Endothelial cell of umbilical vein (primary cell): ENCODE data around the gene PLCB4. TPM values are rescaled to one million over a fixed set of nuclear protein-coding genes. Genes with fewer than 3 reads are reported as not detected.

Experiments used
- BruUV-seq: library from RNA; stranded (reverse); fragments of 400-500 nt; replicated peaks from 2 replicates; lab custom pipeline; 2021; lab: Mats Ljungman, UMichigan
- CTCF ChIA-PET: fragments of 300-600, 350-600 bp; sonication (Branson Sonifier 250); formaldehyde crosslinking; loops from one replicate; lab custom pipeline; 2021; ENCODE audit warnings: antibody characterized with exemption, inconsistent platforms; lab: Charles Lee
- POLR2A ChIA-PET: fragments of 300-600, 350-600 bp; sonication (Branson Sonifier 250); formaldehyde crosslinking; loops from one replicate; lab custom pipeline; 2021; ENCODE audit warnings: antibody characterized with exemption, inconsistent platforms; lab: Charles Lee
- DNase-seq: peaks from one replicate; pipeline ENCODE4 v3.0.0-alpha.2; 2011; ENCODE audit warnings: low read depth, low spot score
- FAIRE-seq: peaks from 2 replicates; lab custom pipeline; 2011; peaks lifted over from hg19 to GRCh38; lab: Jason Lieb, UNC
- H2AFZ ChIP-seq: 2 replicates; pipeline ENCODE4 v1.6.0; 2012; ENCODE audit warnings: low read depth, low read length, control low read depth, inconsistent platforms
- H3K27ac ChIP-seq: 2 replicates; pipeline ENCODE4 v1.5.1; 2011; ENCODE audit warnings: low read depth, mild to moderate bottlenecking, control low read depth, low read length, moderate library complexity; ENCODE audit not compliant: insufficient read depth
- H3K27me3 ChIP-seq, 2 experiments: 2 replicates each; pipeline versions ENCODE4 v1.6.0 to v1.6.1; 2011; ENCODE audit warnings: low read length in 2 of 2, mixed read lengths in 1 of 2; ENCODE audit not compliant: control insufficient read depth in 2 of 2, insufficient read depth in 2 of 2
- H3K36me3 ChIP-seq, 2 experiments: 2 replicates in 1 of 2; 3 replicates in 1 of 2; pipeline ENCODE4 v1.5.1; 2011; ENCODE audit warnings: low read length in 2 of 2, mild to moderate bottlenecking in 1 of 2, moderate library complexity in 1 of 2; ENCODE audit not compliant: control insufficient read depth in 2 of 2, insufficient read depth in 2 of 2; ENCODE audit errors: extremely low read depth in 1 of 2
- H3K4me1 ChIP-seq: 3 replicates; pipeline ENCODE4 v1.5.1; 2011; ENCODE audit warnings: mild to moderate bottlenecking, low read length; ENCODE audit not compliant: control insufficient read depth, insufficient read depth; ENCODE audit errors: extremely low read depth
- H3K4me2 ChIP-seq: 2 replicates; pipeline ENCODE4 v1.6.1; 2011; ENCODE audit warnings: low read length, control low read depth, mixed read lengths; ENCODE audit not compliant: insufficient read depth
- H3K4me3 ChIP-seq, 3 experiments: fragments of 200-600 bp in 1 of 3; sonication (generic), shearing (Covaris generic) in 1 of 3; replicated peaks in 1 of 3; 2 replicates each; pipeline ENCODE4 v1.5.1; 2011 to 2016; ENCODE audit warnings: control low read depth in 3 of 3, low read length in 3 of 3, mild to moderate bottlenecking in 2 of 3, inconsistent platforms in 1 of 3, low read depth in 1 of 3, moderate library complexity in 1 of 3; ENCODE audit not compliant: insufficient read depth in 1 of 3
- H3K79me2 ChIP-seq: 2 replicates; pipeline ENCODE4 v1.6.0; 2012; ENCODE audit warnings: low read length, inconsistent platforms; ENCODE audit not compliant: control insufficient read depth, insufficient read depth
- H3K9ac ChIP-seq: replicated peaks from 2 replicates; pipeline ENCODE3; 2011; ENCODE audit warnings: low read length, control low read depth; ENCODE audit not compliant: insufficient read depth; ENCODE audit errors: extremely low read depth
- H3K9me1 ChIP-seq: replicated peaks from 3 replicates; pipeline ENCODE4 v1.6.0; 2011; ENCODE audit warnings: mild to moderate bottlenecking, low read length; ENCODE audit not compliant: control insufficient read depth, insufficient read depth; ENCODE audit errors: extremely low read depth
- H3K9me3 ChIP-seq: replicated peaks from 2 replicates; pipeline ENCODE4 v1.5.1; 2012; ENCODE audit warnings: low read length, inconsistent platforms; ENCODE audit not compliant: control insufficient read depth, insufficient read depth
- H4K20me1 ChIP-seq: replicated peaks from 2 replicates; pipeline ENCODE3; 2011; ENCODE audit warnings: mild to moderate bottlenecking, low read length; ENCODE audit not compliant: control insufficient read depth, insufficient read depth; ENCODE audit errors: extremely low read depth
- FOS ChIP-seq: IDR thresholded peaks from 2 replicates; pipeline ENCODE4 v1.6.1; 2011; ENCODE audit warnings: mild to moderate bottlenecking, low read length, moderate library complexity, borderline replicate concordance; ENCODE audit not compliant: insufficient read depth
- GATA2 ChIP-seq: IDR thresholded peaks from 2 replicates; pipeline ENCODE4 v1.7.0; 2011; ENCODE audit warnings: low read depth, mild to moderate bottlenecking, moderate library complexity, mixed read lengths, low read length; ENCODE audit not compliant: insufficient read length, insufficient read depth
- MYC ChIP-seq: IDR thresholded peaks from one replicate; pipeline ENCODE4 v1.6.1; 2011; ENCODE audit warnings: mild to moderate bottlenecking, low read depth, low read length
- POLR2A ChIP-seq: IDR thresholded peaks from 2 replicates; pipeline ENCODE4 v1.6.1; 2012; ENCODE audit warnings: low read depth, mild to moderate bottlenecking, control low read depth, low read length
- dilution Hi-C: fragments of 300-500 bp; cut with MboI; formaldehyde crosslinking; loops from one replicate; pipeline ENCODE4 v1.15.0; 2019; ENCODE audit warnings: low sequenced_read_pairs; ENCODE audit not compliant: extremely low pct_ligation_motif_present
- intact Hi-C: fragments of 100-400 bp; cut with micrococcal nuclease; formaldehyde crosslinking; loops from one replicate; pipeline ENCODE4 v1.10.0; 2022
- polyA plus RNA-seq, 4 experiments: library from polyadenylated mRNA; depleted of rRNA in 3 of 4; stranded (reverse) in 3 of 4; unstranded in 1 of 4; fragments of >200 nt; gene quantifications; 2 replicates each; pipeline versions ENCODE4 v1.2.1 to v1.2.3, GENCODE V29; 2011 to 2012; ENCODE audit warnings: missing spikeins in 1 of 4
- total RNA-seq: library from RNA; stranded (reverse); gene quantifications from 2 replicates; pipeline ENCODE4 v1.2.3, GENCODE V29; 2021
- TF ChIP-seq, protein P1 (sequence below), 2 donors: IDR thresholded peaks; 1 replicate in 1 of 2; 2 replicates in 1 of 2; pipeline ENCODE4 v1.5.1; 2011; ENCODE audit warnings: low read length in 2 of 2, mild to moderate bottlenecking in 2 of 2, moderate library complexity in 2 of 2, control low read depth in 1 of 2, inconsistent platforms in 1 of 2, low read depth in 1 of 2; ENCODE audit not compliant: insufficient read depth in 1 of 2; ENCODE audit errors: extremely low read depth in 1 of 2

The PLCB4 gene
- total and polyA plus RNA-seq, 2 donors (not counting 3 experiments of a cell fraction or from before 2014, with no cell fraction given) = 0.37 to 1.7 TPM

GRCh38 chr20:9398882-9399281 lies 330.0 kb downstream of the PLCB4 start:
- no peak overlapping the region for H2AFZ ChIP-seq
- dilution Hi-C loops = no loop called here
- ChIA-PET CTCF (interaction anchor here (1.3 to 3.6 kb wide), 2 partner anchors 9 to 211 kb away, joined by 4 to 20 read pairs; no protein-coding TSS in a partner anchor), POLR2A (no interaction called here)
- no TSS peak for BruUV-seq
- H3K4me3 ChIP-seq = no peak overlapping the region
- H3K9ac ChIP-seq = no peak overlapping the region
- no peak overlapping the region for H3K4me2 ChIP-seq
- no peaks in the 10 kb centered on the region for H3K36me3 ChIP-seq
- no peak overlapping the region for H3K27ac ChIP-seq
- H3K9me3 ChIP-seq = no peaks in the 10 kb centered on the region
- DNase-seq (no peak), FAIRE-seq (no peak)
- H3K9me1 ChIP-seq = no peaks in the 10 kb centered on the region
- H3K27me3 ChIP-seq = no peaks in the 10 kb centered on the region
- H3K4me1 ChIP-seq = peaks cover 16% of the 10 kb centered on the region
- no peaks in the 10 kb centered on the region for H3K79me2 ChIP-seq
- TF ChIP-seq MYC (no peak), FOS (no peak)
- intact Hi-C loops = no loop called here
- H4K20me1 ChIP-seq = no peaks in the 10 kb centered on the region

- dilution Hi-C loops = no loop called here
- no peak overlapping the region for H2AFZ ChIP-seq
- no peaks in the 10 kb centered on the region for H3K36me3 ChIP-seq
- no TSS peak for BruUV-seq
- DNase-seq (no peak), FAIRE-seq (no peak)
- no peak overlapping the region for H3K4me2 ChIP-seq
- CTCF ChIA-PET = interaction anchor here (1.0 to 1.3 kb wide), 3 partner anchors 9 to 212 kb away, joined by 3 to 5 read pairs (median 4); no protein-coding TSS in a partner anchor
- H3K9me3 ChIP-seq = no peaks in the 10 kb centered on the region
- peaks cover 16% of the 10 kb centered on the region for H3K4me1 ChIP-seq
- no peaks in the 10 kb centered on the region for H3K27me3 ChIP-seq
- no peak overlapping the region for H3K4me3 ChIP-seq
- H4K20me1 ChIP-seq = no peaks in the 10 kb centered on the region
- no peak overlapping the region for H3K27ac ChIP-seq
- no peaks in the 10 kb centered on the region for H3K79me2 ChIP-seq
- intact Hi-C loops = no loop called here
- TF ChIP-seq POLR2A (no peak), GATA2 (no peak)
- TF ChIP-seq, protein P1, sequence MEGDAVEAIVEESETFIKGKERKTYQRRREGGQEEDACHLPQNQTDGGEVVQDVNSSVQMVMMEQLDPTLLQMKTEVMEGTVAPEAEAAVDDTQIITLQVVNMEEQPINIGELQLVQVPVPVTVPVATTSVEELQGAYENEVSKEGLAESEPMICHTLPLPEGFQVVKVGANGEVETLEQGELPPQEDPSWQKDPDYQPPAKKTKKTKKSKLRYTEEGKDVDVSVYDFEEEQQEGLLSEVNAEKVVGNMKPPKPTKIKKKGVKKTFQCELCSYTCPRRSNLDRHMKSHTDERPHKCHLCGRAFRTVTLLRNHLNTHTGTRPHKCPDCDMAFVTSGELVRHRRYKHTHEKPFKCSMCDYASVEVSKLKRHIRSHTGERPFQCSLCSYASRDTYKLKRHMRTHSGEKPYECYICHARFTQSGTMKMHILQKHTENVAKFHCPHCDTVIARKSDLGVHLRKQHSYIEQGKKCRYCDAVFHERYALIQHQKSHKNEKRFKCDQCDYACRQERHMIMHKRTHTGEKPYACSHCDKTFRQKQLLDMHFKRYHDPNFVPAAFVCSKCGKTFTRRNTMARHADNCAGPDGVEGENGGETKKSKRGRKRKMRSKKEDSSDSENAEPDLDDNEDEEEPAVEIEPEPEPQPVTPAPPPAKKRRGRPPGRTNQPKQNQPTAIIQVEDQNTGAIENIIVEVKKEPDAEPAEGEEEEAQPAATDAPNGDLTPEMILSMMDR (IDR thresholded peaks at IDR 0.05; ENCODE audit: extremely low read depth in 1 of 2, insufficient read depth in 1 of 2, low read depth in 1 of 2, low read length in 2 of 2) = no peak
- no peak overlapping the region for H3K9ac ChIP-seq
- POLR2A ChIA-PET = no interaction called here
- no peaks in the 10 kb centered on the region for H3K9me1 ChIP-seq
Observed at GRCh38 chr20:9399322-9399721, 330.4 kb downstream of the PLCB4 start.
